IMR-90 (cell line): Measurements from ENCODE around the gene MB21D2. TPM values are rescaled to one million over a fixed set of nuclear protein-coding genes. Genes with fewer than 3 reads are reported as not detected.

Experiments used
- ATAC-seq: fragments of 200-7000 bp; cut with Tn5 transposase; 2 replicates; pipeline ENCODE4 v1.9.1; 2020; ENCODE audit warnings: low read depth, mild to moderate bottlenecking, moderate library complexity
- BruUV-seq: library from RNA; stranded (reverse); fragments of 400-500 nt; replicated peaks from 2 replicates; lab custom pipeline; 2021; lab: Mats Ljungman, UMichigan
- CTCF ChIA-PET: fragments of 300-600 bp; formaldehyde crosslinking; extraction: SDS; loops from one replicate; lab custom pipeline; 2021; ENCODE audit warnings: antibody characterized with exemption; lab: Yijun Ruan, JAX
- POLR2A ChIA-PET: fragments of 300-600 bp; sonication (Branson Sonifier 250); formaldehyde crosslinking; loops from one replicate; lab custom pipeline; 2022; ENCODE audit warnings: antibody characterized with exemption; ENCODE audit not compliant: unreplicated experiment; lab: Charles Lee
- DNase-seq: peaks from one replicate; pipeline ENCODE4 v3.0.0; 2013
- H2AFZ ChIP-seq: replicated peaks from 2 replicates; pipeline ENCODE3; 2013; ENCODE audit warnings: low read length, mild to moderate bottlenecking; ENCODE audit not compliant: poor library complexity
- H2AK5ac ChIP-seq: 2 replicates; pipeline ENCODE4 v1.6.1; 2013; ENCODE audit warnings: low read depth, low read length, inconsistent platforms
- H2AK9ac ChIP-seq: replicated peaks from 2 replicates; pipeline ENCODE3; 2013; ENCODE audit warnings: mild to moderate bottlenecking, low read depth, low read length, moderate library complexity; ENCODE audit not compliant: poor library complexity
- H2BK120ac ChIP-seq: 2 replicates; pipeline ENCODE4 v1.6.1; 2013; ENCODE audit warnings: low read depth, low read length, inconsistent platforms
- H2BK15ac ChIP-seq: 3 replicates; pipeline ENCODE4 v1.6.1; 2013; ENCODE audit warnings: low read depth, low read length, inconsistent platforms
- H2BK20ac ChIP-seq: 2 replicates; pipeline ENCODE4 v1.6.1; 2013; ENCODE audit warnings: low read depth, mild to moderate bottlenecking, inconsistent platforms, low read length, moderate library complexity
- H2BK5ac ChIP-seq: 2 replicates; pipeline ENCODE4 v1.6.1; 2013; ENCODE audit warnings: mild to moderate bottlenecking, low read depth, low read length, inconsistent platforms; ENCODE audit not compliant: poor library complexity, severe bottlenecking
- H3K14ac ChIP-seq: replicated peaks from 2 replicates; pipeline ENCODE4 v1.6.1; 2013; ENCODE audit warnings: low read depth, low read length, inconsistent platforms
- H3K18ac ChIP-seq: 2 replicates; pipeline ENCODE4 v1.6.1; 2013; ENCODE audit warnings: low read depth, low read length, control low read depth
- H3K23ac ChIP-seq: 2 replicates; pipeline ENCODE4 v1.6.1; 2013; ENCODE audit warnings: low read depth, low read length, inconsistent platforms
- H3K27ac ChIP-seq: 2 replicates; pipeline ENCODE4 v1.5.1; 2013; ENCODE audit warnings: mild to moderate bottlenecking, control low read depth, low read length; ENCODE audit not compliant: insufficient read depth
- H3K27me3 ChIP-seq: 2 replicates; pipeline ENCODE4 v1.6.1; 2013; ENCODE audit warnings: low read length; ENCODE audit not compliant: control insufficient read depth, insufficient read depth
- H3K36me3 ChIP-seq: 2 replicates; pipeline ENCODE4 v1.6.1; 2013; ENCODE audit warnings: low read length, mixed read lengths; ENCODE audit not compliant: control insufficient read depth, insufficient read depth
- H3K4ac ChIP-seq: 2 replicates; pipeline ENCODE4 v1.6.1; 2013; ENCODE audit warnings: low read depth, low read length, inconsistent platforms
- H3K4me1 ChIP-seq: 2 replicates; pipeline ENCODE4 v1.6.1; 2013; ENCODE audit warnings: low read length, mixed read lengths; ENCODE audit not compliant: control insufficient read depth, insufficient read depth
- H3K4me2 ChIP-seq: 2 replicates; pipeline ENCODE4 v1.6.1; 2013; ENCODE audit warnings: low read depth, mild to moderate bottlenecking, control low read depth, low read length, moderate library complexity
- H3K4me3 ChIP-seq: 2 replicates; pipeline ENCODE4 v1.5.1; 2013; ENCODE audit warnings: low read depth, mild to moderate bottlenecking, control low read depth, low read length, moderate library complexity; ENCODE audit not compliant: insufficient read depth
- H3K56ac ChIP-seq: 2 replicates; pipeline ENCODE4 v1.6.1; 2013; ENCODE audit warnings: low read length, inconsistent platforms; ENCODE audit not compliant: insufficient read depth; ENCODE audit errors: extremely low read depth
- H3K79me1 ChIP-seq, 2 experiments: 2 replicates each; pipeline ENCODE4 v1.6.1; 2013; ENCODE audit warnings: low read length in 2 of 2, inconsistent platforms in 1 of 2, low read depth in 1 of 2
- H3K9ac ChIP-seq: 2 replicates; pipeline ENCODE4 v1.6.1; 2013; ENCODE audit warnings: low read depth, low read length, control low read depth
- H3K9me1 ChIP-seq: 2 replicates; pipeline ENCODE4 v1.6.1; 2013; ENCODE audit warnings: low read length, inconsistent platforms; ENCODE audit not compliant: insufficient read depth
- H3K9me3 ChIP-seq: 2 replicates; pipeline ENCODE4 v1.6.1; 2013; ENCODE audit warnings: low read length; ENCODE audit not compliant: control insufficient read depth, insufficient read depth
- H4K20me1 ChIP-seq: 2 replicates; pipeline ENCODE4 v1.6.1; 2013; ENCODE audit warnings: low read length, inconsistent platforms; ENCODE audit not compliant: insufficient read depth
- H4K5ac ChIP-seq: 2 replicates; pipeline ENCODE4 v1.6.1; 2013; ENCODE audit warnings: mild to moderate bottlenecking, low read depth, low read length, control low read depth
- H4K8ac ChIP-seq, 2 experiments: 2 replicates each; pipeline ENCODE4 v1.6.1; 2013; ENCODE audit warnings: low read depth in 2 of 2, low read length in 2 of 2, control low read depth in 1 of 2, inconsistent platforms in 1 of 2
- H4K91ac ChIP-seq: 2 replicates; pipeline ENCODE4 v1.6.1; 2013; ENCODE audit warnings: low read depth, low read length, inconsistent platforms; ENCODE audit not compliant: insufficient read depth
- MAZ ChIP-seq: IDR thresholded peaks from 2 replicates; pipeline ENCODE4 v1.6.1; 2012; ENCODE audit warnings: low read depth, mild to moderate bottlenecking, low read length, improper control_type of control experiment, moderate library complexity, borderline replicate concordance
- WGBS, 2 experiments: methylation state at CpG; one replicate each; pipeline versions ENCODE4 v1.1.5 to v1.1.7; 2013; ENCODE audit warnings: missing lambda C conversion rate in 2 of 2; ENCODE audit not compliant: insufficient read length in 1 of 2; ENCODE audit errors: extremely low coverage in 2 of 2; 5-methylcytosine and 5-hydroxymethylcytosine counted together
- dilution Hi-C: fragments of 300-500 bp; cut with HindIII; formaldehyde crosslinking; loops from one replicate; pipeline ENCODE4 v1.14.3; 2018; ENCODE audit warnings: low sequenced_read_pairs; ENCODE audit not compliant: unreplicated experiment
- in situ Hi-C: fragments of 300-500 bp; cut with MboI; formaldehyde crosslinking; loops from 3 replicates; pipeline ENCODE4 v1.14.3; 2019; ENCODE audit warnings: low sequenced_read_pairs, inconsistent platforms, mixed read lengths
- intact Hi-C: fragments of 100-400 bp; cut with micrococcal nuclease; formaldehyde crosslinking; loops from 2 replicates; pipeline ENCODE4 v1.10.0; 2022
- polyA plus RNA-seq, 3 experiments: library from polyadenylated mRNA; depleted of rRNA; stranded (reverse); fragments of >200 nt; gene quantifications; 2 replicates each; pipeline ENCODE4 v1.2.3, GENCODE V29; 2012; ENCODE audit warnings: low replicate concordance in 1 of 3
- total RNA-seq: library from RNA; depleted of rRNA; stranded (reverse); fragments of >200 nt; gene quantifications from 2 replicates; pipeline ENCODE4 v1.2.3, GENCODE V29; 2012

The MB21D2 gene
- total and polyA plus RNA-seq, 2 of the 4 experiments (the other 2 are of a cell fraction), result 13.6 to 44.8 TPM

GRCh38 chr3:192920411-192920810, 2.8 kb upstream of the MB21D2 start:
- H3K18ac ChIP-seq, result no peak overlapping the region
- dilution Hi-C loops (no loop called here), intact Hi-C loops (no loop called here), in situ Hi-C loops (no loop called here)
- no peak overlapping the region for H2AFZ ChIP-seq
- H2BK5ac ChIP-seq, result no peak overlapping the region
- DNase-seq (no peak), ATAC-seq (no peak)
- no peak overlapping the region for H4K91ac ChIP-seq
- peaks cover 0 to 4% of the 10 kb centered on the region in 2 experiments; a peak in 3 of 4 replicates for H3K79me1 ChIP-seq
- H2BK15ac ChIP-seq, result no peak overlapping the region
- no peak overlapping the region for H2AK9ac ChIP-seq
- WGBS, 2 experiments, result no CpG with 5 or more reads among the region's 3 CpGs
- H4K20me1 ChIP-seq, result peaks cover 7% of the 10 kb centered on the region; the same call in 1 of the 2 replicates
- no peak overlapping the region for H3K4ac ChIP-seq
- no peak overlapping the region for H3K23ac ChIP-seq
- BruUV-seq, result no TSS peak
- H3K4me1 ChIP-seq, result peaks cover 2% of the 10 kb centered on the region; the same call in 1 of the 2 replicates
- H3K4me2 ChIP-seq, result no peak overlapping the region
- no peaks in the 10 kb centered on the region for H3K9me1 ChIP-seq
- no peak overlapping the region for H3K9ac ChIP-seq
- no peak overlapping the region for H4K5ac ChIP-seq
- H2AK5ac ChIP-seq, result no peak overlapping the region
- no peak overlapping the region for H4K8ac ChIP-seq
- ChIA-PET CTCF (no interaction called here), POLR2A (no interaction called here)
- no peak overlapping the region for H3K4me3 ChIP-seq
- H2BK20ac ChIP-seq, result no peak overlapping the region
- H3K27me3 ChIP-seq, result no peaks in the 10 kb centered on the region
- H3K27ac ChIP-seq, result no peak overlapping the region
- H3K14ac ChIP-seq, result no peak overlapping the region
- H3K56ac ChIP-seq, result no peak overlapping the region
- no peak overlapping the region for H2BK120ac ChIP-seq
- no peak for TF ChIP-seq MAZ
- no peaks in the 10 kb centered on the region for H3K9me3 ChIP-seq
- no peaks in the 10 kb centered on the region for H3K36me3 ChIP-seq
